Measurements from ENCODE around the gene OR6K6.

DNA sequence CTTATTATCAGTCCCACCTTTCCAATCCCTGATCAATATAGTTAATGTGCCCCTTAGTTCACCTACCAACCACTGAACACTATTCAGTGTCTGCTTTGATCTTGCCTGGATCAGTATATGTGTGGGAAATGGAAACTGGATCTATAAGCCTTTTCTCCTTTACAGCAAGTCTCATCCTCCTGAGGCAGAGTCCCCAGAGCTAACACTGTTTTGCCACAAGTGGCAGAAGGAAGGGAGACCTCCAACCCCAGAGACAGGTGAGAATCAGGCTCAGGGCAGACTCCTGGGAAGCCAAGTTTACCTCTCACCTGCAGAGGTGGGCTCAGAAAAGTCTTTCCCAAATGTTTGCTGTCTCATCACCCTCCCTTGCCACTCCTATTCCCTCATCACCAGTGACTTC is 26.6 kb downstream of the OR6K6 start, which contains the start of gene OR6N2:
- TF ChIP-seq POLR2A (IDR thresholded peaks at IDR 0.05): no peak
- TF ChIP-seq, protein P1, sequence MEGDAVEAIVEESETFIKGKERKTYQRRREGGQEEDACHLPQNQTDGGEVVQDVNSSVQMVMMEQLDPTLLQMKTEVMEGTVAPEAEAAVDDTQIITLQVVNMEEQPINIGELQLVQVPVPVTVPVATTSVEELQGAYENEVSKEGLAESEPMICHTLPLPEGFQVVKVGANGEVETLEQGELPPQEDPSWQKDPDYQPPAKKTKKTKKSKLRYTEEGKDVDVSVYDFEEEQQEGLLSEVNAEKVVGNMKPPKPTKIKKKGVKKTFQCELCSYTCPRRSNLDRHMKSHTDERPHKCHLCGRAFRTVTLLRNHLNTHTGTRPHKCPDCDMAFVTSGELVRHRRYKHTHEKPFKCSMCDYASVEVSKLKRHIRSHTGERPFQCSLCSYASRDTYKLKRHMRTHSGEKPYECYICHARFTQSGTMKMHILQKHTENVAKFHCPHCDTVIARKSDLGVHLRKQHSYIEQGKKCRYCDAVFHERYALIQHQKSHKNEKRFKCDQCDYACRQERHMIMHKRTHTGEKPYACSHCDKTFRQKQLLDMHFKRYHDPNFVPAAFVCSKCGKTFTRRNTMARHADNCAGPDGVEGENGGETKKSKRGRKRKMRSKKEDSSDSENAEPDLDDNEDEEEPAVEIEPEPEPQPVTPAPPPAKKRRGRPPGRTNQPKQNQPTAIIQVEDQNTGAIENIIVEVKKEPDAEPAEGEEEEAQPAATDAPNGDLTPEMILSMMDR (IDR thresholded peaks at IDR 0.05): no peak

Measured in adrenal gland (tissue), 5 donors.